ENCODE results near the gene ACAD9.

- TF ChIP-seq POLR2A (IDR thresholded peaks at IDR 0.05) (no peak), CTCF (IDR thresholded peaks at IDR 0.05) (no peak)
These were observed 77.0 kb downstream of the ACAD9 start for GRCh38 chr3:128956440-128956839.
